LNCAP (cell line): Measurements from ENCODE around the gene SMO.

Source experiments
- TF ChIP-seq, protein P1 (sequence below): fragments of 450-650 bp; IDR thresholded peaks from 2 replicates; pipeline ENCODE4 v1.5.1; 2017; ENCODE audit warnings: mild to moderate bottlenecking

SMO gene

GRCh38 chr7:129166745-129167144 is 21.7 kb upstream of the SMO start:
- TF ChIP-seq, protein P1, sequence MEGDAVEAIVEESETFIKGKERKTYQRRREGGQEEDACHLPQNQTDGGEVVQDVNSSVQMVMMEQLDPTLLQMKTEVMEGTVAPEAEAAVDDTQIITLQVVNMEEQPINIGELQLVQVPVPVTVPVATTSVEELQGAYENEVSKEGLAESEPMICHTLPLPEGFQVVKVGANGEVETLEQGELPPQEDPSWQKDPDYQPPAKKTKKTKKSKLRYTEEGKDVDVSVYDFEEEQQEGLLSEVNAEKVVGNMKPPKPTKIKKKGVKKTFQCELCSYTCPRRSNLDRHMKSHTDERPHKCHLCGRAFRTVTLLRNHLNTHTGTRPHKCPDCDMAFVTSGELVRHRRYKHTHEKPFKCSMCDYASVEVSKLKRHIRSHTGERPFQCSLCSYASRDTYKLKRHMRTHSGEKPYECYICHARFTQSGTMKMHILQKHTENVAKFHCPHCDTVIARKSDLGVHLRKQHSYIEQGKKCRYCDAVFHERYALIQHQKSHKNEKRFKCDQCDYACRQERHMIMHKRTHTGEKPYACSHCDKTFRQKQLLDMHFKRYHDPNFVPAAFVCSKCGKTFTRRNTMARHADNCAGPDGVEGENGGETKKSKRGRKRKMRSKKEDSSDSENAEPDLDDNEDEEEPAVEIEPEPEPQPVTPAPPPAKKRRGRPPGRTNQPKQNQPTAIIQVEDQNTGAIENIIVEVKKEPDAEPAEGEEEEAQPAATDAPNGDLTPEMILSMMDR, result no peak

DNA sequence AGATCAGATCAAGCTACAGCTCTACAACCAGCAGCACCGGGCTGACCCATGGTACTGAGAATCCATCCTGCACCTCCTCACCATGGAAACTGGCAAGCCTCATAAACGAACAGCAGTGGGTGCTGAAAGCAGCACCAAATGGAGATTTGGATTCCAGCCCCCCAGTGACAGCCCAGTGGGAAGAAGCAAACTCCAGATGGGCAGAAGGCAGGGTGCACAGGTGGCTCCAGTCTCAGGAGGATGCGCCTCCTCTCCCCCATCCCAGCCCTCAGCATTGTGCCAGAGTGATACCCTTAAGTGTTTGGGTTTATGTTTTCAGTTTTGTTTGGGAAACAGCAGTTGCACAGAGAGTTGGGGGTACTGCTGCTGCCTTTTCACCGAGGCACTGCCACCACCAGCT is 20.6 kb upstream of the SMO start:
- TF ChIP-seq, protein P1, result no peak

DNA sequence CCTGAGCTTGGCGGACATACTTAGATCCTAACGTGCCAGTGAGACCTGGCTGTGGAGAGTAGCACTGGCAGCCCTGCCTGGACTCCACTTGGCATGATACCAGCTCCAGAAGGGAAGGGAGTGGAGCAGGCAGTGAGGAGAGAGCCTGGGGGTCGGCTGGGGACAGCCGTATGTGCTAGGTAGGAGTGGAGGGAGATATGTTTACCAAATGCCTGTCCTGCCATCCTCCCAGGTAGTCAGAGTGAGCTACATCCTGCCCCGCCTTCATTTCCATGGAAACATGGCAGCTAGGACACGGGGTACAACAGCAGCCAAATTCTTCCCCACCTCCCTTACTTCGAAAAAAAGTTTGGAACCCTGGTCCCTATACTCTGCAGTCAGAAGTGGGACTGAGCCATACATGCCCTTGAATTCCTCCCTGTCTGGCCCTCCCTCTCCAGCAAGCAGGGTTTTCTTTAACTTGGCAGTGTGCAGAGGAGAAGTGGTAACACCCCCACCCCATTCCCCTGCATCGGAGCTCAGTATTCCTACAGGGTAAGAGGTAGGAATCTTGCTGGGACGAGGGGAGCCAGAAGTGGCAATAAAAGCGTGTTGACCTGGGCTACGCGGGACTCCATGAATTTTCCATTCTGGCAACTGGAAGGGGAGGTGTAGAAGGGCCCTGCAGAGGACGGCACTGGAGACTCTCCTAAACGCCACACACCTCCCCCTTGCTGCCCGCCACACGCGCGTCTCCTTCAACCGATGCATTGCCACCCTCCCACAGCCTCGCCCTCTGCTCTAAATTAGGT is 20.0 kb upstream of the SMO start:
- TF ChIP-seq, protein P1, result no peak

- TF ChIP-seq, protein P1, result no peak
These were observed 19.2 kb upstream of the SMO start for GRCh38 chr7:129169171-129169671.

DNA sequence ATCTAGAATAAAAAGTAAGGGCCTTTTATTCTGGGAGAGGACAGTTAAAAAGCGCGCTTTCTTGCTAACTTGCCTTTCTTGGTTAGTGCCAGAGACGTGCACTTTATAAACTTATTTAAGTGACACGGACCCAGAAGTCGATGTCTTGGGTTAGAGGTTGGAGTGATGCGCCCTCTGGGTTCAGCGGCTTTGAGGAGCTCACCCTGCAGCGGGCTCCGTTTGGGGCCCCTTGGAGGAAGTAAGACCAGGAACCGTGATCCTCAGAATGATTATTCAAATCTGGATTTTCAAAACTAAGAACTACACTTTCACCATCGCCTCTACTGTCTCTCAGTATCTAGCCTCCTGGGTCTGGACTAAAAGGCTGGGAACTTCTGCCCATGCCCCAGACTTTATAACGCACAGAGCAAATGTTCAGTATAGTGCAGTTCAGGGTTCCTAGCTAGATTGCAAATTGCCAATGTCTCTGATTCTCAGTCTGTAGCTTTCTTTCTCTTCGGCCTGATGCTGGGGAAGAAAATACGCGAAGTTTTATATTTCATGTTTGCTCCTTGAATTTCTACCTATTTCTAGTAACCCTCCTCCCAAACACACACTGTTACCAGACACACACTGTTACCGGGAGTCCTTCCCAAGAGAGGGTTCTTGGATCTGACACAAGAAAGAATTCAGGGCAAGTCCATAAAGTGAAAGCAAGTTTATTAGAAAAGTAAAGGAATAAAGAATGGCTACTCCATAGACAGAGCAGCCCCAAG is 18.6 kb upstream of the SMO start:
- TF ChIP-seq, protein P1, result no peak

DNA sequence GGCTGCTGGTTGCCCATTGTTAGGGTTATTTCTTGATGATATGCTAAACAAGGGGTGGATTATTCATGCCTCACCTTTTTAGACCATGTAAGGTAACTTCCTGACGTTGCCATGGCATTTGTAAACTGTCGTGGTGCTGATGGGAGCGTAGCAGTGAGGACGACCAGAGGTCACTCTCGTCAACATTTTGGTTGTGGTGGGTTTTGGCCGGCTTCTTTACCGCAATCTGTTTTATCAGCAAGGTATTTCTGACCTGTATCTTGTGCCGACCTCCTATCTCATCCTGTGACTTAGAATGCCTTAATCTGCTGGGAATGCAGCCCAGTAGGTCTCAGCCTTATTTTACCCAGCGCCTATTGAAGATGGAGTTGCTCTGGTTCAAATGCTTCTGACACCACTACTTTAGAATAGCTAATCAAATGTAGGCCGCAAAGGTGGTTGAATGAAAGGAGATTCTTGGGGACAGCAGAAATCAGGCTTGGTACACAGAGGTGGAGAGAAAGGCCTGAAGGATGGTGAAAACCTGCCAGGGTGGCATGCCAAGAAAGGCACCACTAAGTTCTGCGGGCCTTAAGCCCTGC is 17.9 kb upstream of the SMO start:
- TF ChIP-seq, protein P1, result no peak

DNA sequence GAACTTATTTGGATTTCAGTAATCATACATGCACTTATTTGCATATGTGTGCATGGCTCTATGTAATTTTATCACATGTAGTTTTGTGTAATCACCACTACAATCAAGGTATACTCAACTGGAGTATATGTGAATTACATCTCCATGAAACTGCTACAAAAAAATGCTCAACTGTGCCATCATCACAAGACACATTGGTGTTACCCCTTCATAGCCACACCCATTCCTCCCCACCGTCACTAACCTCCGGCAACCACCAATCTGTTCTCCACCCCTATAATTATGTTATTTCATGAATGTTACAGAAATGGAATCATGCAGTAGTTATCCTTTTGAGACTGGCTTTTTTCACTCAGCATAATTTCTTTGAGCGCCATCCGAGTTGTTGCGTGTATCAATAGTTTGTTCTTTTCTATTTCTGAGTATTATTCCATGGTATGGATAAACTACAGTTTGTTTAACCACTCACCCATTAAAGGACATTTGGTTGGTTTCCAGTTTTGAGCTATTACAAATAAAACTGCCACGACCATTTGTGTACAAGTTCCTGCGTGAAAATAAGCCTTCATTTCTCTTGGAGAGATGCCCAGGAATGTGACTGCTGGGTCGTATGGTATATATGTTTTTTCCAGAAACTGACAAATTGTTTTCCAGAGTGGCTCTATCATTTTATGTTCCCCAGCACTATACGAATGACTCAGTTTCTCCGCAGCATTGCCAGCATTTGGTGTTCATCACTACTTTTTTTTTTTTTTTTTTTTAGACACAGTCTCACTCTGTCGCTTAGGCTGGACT is 11.3 kb upstream of the SMO start:
- TF ChIP-seq, protein P1, result no peak
